Suprapubic skin (tissue), 4 donors: ENCODE measurements around the gene XYLT1. TPM values are rescaled to one million over a fixed set of nuclear protein-coding genes. Genes with fewer than 3 reads are reported as not detected.
A peak's percentile ranks its signal among the peaks of the same experiment; 100 is the strongest.

Experiments
- DNase-seq, 2 donors: peaks; one replicate each; pipeline ENCODE4 v3.0.0-alpha.2; 2019; ENCODE audit warnings: low spot score in 2 of 2
- H3K27ac ChIP-seq: fragments of 200-600 bp; sonication (generic); one replicate; pipeline ENCODE4 v1.5.1; 2019
- H3K27me3 ChIP-seq: fragments of 200-600 bp; sonication (generic); one replicate; pipeline ENCODE4 v1.5.1; 2019
- H3K36me3 ChIP-seq: fragments of 200-600 bp; sonication (generic); one replicate; pipeline ENCODE4 v1.5.1; 2019
- H3K4me1 ChIP-seq: fragments of 200-600 bp; sonication (generic); one replicate; pipeline ENCODE4 v1.5.1; 2019
- H3K4me3 ChIP-seq: fragments of 200-600 bp; sonication (generic); one replicate; pipeline ENCODE4 v1.5.1; 2019; ENCODE audit warnings: mild to moderate bottlenecking
- H3K9me3 ChIP-seq: fragments of 200-600 bp; sonication (generic); one replicate; pipeline ENCODE4 v1.5.1; 2019
- CTCF ChIP-seq, 2 donors: fragments of 200-600 bp in 1 of 2; fragments of 450-650 bp in 1 of 2; sonication (generic) in 1 of 2; IDR thresholded peaks; one replicate each; pipeline ENCODE4 v1.5.1; 2016 to 2019; ENCODE audit warnings: antibody characterized with exemption in 2 of 2, mild to moderate bottlenecking in 1 of 2, moderate library complexity in 1 of 2
- EP300 ChIP-seq: sonication (generic); formaldehyde crosslinking; IDR thresholded peaks from one replicate; pipeline ENCODE4 v1.6.1; 2017; ENCODE audit warnings: antibody characterized with exemption
- POLR2A ChIP-seq, 2 donors: fragments of 450-650 bp; IDR thresholded peaks; one replicate each; pipeline ENCODE4 v1.6.1; 2017; ENCODE audit warnings: antibody characterized with exemption in 2 of 2, mild to moderate bottlenecking in 2 of 2, moderate library complexity in 2 of 2
- POLR2AphosphoS5 ChIP-seq, 3 donors: sonication (generic); formaldehyde crosslinking; IDR thresholded peaks; one replicate each; pipeline ENCODE4 v1.6.1; 2017; ENCODE audit warnings: antibody characterized with exemption in 3 of 3
- WGBS: methylation state at CpG from one replicate; pipeline ENCODE4 v1.1.5; 2018; 5-methylcytosine and 5-hydroxymethylcytosine counted together
- total RNA-seq, 4 donors: library from RNA; depleted of rRNA; stranded (reverse); fragments of >200 nt; gene quantifications; one replicate each; pipeline ENCODE4 v1.1.0, GENCODE V29; 2016

Gene XYLT1
- total RNA-seq: 10 to 100 TPM; 23.5 to 30.6 (median 25.7) TPM

GRCh38 chr16:17470908-17471718 lies at the start of gene XYLT1:
Gene XYLT1, minus strand, starts transcription at chr16:17470960. Its CDS starts 164 bp downstream, at chr16:17470796.
- Histone ChIP-seq H3K4me3 (peak within 1 kb of the TSS; percentile 73), H3K27ac (peak within 1 kb of the TSS; percentile 89), H3K4me1 (peaks cover 43% of the 10 kb centered on the region), H3K36me3 (no peaks in the 10 kb centered on the region), H3K27me3 (no peaks in the 10 kb centered on the region), H3K9me3 (no peaks in the 10 kb centered on the region)
- TF ChIP-seq POLR2AphosphoS5 (IDR thresholded peaks at IDR 0.05): peak in 1 of 3 donors; percentile 58
- TF ChIP-seq POLR2A (IDR thresholded peaks at IDR 0.05): no peak
- peak; percentile 89 to 93 for DNase-seq
- 7% methylated on average over 32 of the region's 36 CpGs for WGBS

GRCh38 chr16:17520111-17520510 lies 49.4 kb upstream of the XYLT1 start:
- no peak overlapping the region for H3K27ac ChIP-seq
- WGBS: 77% methylated on average over 3 of the region's 3 CpGs

GRCh38 chr16:17519101-17519955 lies 48.6 kb upstream of the XYLT1 start:
- 62% methylated on average over 9 of the region's 9 CpGs for WGBS
- no peaks in the 10 kb centered on the region for H3K4me1 ChIP-seq
- H3K27ac ChIP-seq: no peak overlapping the region
- DNase-seq: no peak
- TF ChIP-seq CTCF (IDR thresholded peaks at IDR 0.05): no peak
- TF ChIP-seq EP300: no peak
- no peak for TF ChIP-seq POLR2A (IDR thresholded peaks at IDR 0.05)
- TF ChIP-seq POLR2AphosphoS5 (IDR thresholded peaks at IDR 0.05): no peak
- H3K4me3 ChIP-seq: no peak overlapping the region
- H3K27me3 ChIP-seq: no peaks in the 10 kb centered on the region
- H3K9me3 ChIP-seq: no peaks in the 10 kb centered on the region
- H3K36me3 ChIP-seq: no peaks in the 10 kb centered on the region

More at GRCh38 chr16:17520111-17520510, 49.4 kb upstream of the XYLT1 start:
- H3K4me1 ChIP-seq: no peaks in the 10 kb centered on the region
- no peaks in the 10 kb centered on the region for H3K27me3 ChIP-seq
- no peaks in the 10 kb centered on the region for H3K9me3 ChIP-seq
- H3K36me3 ChIP-seq: no peaks in the 10 kb centered on the region
- TF ChIP-seq POLR2AphosphoS5 (IDR thresholded peaks at IDR 0.05) (no peak), EP300 (no peak), CTCF (IDR thresholded peaks at IDR 0.05) (no peak), POLR2A (IDR thresholded peaks at IDR 0.05) (no peak)
- DNase-seq: no peak
- no peak overlapping the region for H3K4me3 ChIP-seq

GRCh38 chr16:17518441-17518840 lies 47.7 kb upstream of the XYLT1 start:
- Histone ChIP-seq H3K4me1 (no peaks in the 10 kb centered on the region), H3K36me3 (no peaks in the 10 kb centered on the region), H3K4me3 (no peak overlapping the region), H3K27ac (no peak overlapping the region), H3K27me3 (no peaks in the 10 kb centered on the region), H3K9me3 (no peaks in the 10 kb centered on the region)
- no peak for TF ChIP-seq POLR2AphosphoS5 (IDR thresholded peaks at IDR 0.05)
- TF ChIP-seq POLR2A (IDR thresholded peaks at IDR 0.05): no peak
- DNase-seq: no peak
- 68% methylated on average over 3 of the region's 3 CpGs for WGBS

- Histone ChIP-seq H3K27ac (no peak overlapping the region), H3K4me3 (no peak overlapping the region), H3K36me3 (no peaks in the 10 kb centered on the region), H3K9me3 (no peaks in the 10 kb centered on the region), H3K4me1 (peaks cover 2% of the 10 kb centered on the region), H3K27me3 (no peaks in the 10 kb centered on the region)
- DNase-seq: no peak
- TF ChIP-seq EP300 (no peak), POLR2A (IDR thresholded peaks at IDR 0.05) (no peak), CTCF (IDR thresholded peaks at IDR 0.05) (no peak), POLR2AphosphoS5 (IDR thresholded peaks at IDR 0.05) (no peak)
- 78% methylated on average over 10 of the region's 10 CpGs for WGBS
These were observed 44.9 kb upstream of the XYLT1 start for GRCh38 chr16:17515421-17516210.
